Neutrophil (primary cell): ENCODE measurements around the gene DPEP3.

Experiments
- H3K27ac ChIP-seq: fragments of 200-600 bp; sonication (generic); 2 replicates; pipeline ENCODE4 v1.5.1; 2016; ENCODE audit warnings: mild to moderate bottlenecking, moderate library complexity
- H3K27me3 ChIP-seq: fragments of 200-600 bp; sonication (generic); 2 replicates; pipeline ENCODE4 v1.6.0; 2016; ENCODE audit warnings: mild to moderate bottlenecking
- H3K36me3 ChIP-seq: fragments of 200-600 bp; sonication (generic); 2 replicates; pipeline ENCODE4 v1.5.1; 2017
- H3K4me1 ChIP-seq, 2 experiments: fragments of 200-600 bp in 1 of 2; sonication (generic) in 1 of 2; 1 replicate in 1 of 2; 2 replicates in 1 of 2; pipeline versions ENCODE4 v1.5.1 to v1.6.1; 2013 to 2016; ENCODE audit warnings: low read depth in 1 of 2, low read length in 1 of 2, mild to moderate bottlenecking in 1 of 2, moderate library complexity in 1 of 2; ENCODE audit not compliant: control insufficient read depth in 1 of 2, insufficient read depth in 1 of 2
- H3K4me3 ChIP-seq, 2 experiments: fragments of 200-600 bp in 1 of 2; sonication (generic) in 1 of 2; 1 replicate in 1 of 2; 2 replicates in 1 of 2; pipeline ENCODE4 v1.5.1; 2013 to 2016; ENCODE audit warnings: low read depth in 1 of 2, low read length in 1 of 2, mild to moderate bottlenecking in 1 of 2, moderate library complexity in 1 of 2
- H3K9me3 ChIP-seq: fragments of 200-600 bp; sonication (generic); 2 replicates; pipeline ENCODE4 v1.5.1; 2016
- TF ChIP-seq, protein P1 (sequence below): fragments of 200-600 bp; sonication (generic); IDR thresholded peaks from 2 replicates; pipeline ENCODE4 v1.5.1; 2016; ENCODE audit warnings: antibody characterized with exemption

The DPEP3 gene

DNA sequence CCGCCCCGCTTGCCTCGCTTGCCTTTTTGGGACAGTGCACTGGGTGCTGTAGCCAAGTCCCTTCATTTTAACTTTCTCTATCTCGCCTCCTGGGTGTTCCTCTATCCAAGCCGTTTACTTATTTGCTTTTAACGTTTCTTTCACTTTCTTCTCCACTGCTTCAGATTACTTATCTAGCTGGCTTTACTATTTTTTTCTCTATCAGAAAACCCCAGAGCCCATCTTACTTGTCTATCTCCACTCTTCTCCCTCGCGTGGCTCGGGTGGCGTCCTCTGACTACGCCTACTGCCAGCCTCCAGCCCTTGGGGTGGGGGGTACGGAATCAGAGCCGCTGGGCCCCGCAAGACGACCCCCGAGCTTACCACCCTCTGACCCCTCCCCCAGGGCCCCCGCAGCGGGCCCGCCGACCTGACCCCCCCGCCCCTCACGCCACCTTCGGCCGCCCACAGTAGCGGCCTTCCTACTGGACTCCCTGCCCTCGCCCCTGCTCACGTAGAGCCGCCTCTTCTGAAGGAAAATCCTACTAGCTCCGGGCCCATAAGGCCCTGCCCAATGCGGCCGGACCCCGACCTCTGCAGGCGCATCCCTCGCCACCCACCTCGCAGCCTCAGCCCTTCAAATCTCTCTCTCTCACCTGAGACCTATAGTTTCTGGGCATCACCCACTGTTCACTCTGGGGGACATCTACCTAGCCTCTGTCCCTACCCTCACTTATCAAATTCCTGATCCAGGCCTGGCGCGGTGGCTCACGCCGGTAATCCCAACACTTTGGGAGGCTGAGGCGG lies 10.9 kb downstream of the DPEP3 start:
- peak overlapping the region; percentile 74 to 92 for H3K4me3 ChIP-seq
- no peaks in the 10 kb centered on the region for H3K36me3 ChIP-seq
- H3K4me1 ChIP-seq: peaks cover 20% of the 10 kb centered on the region in 2 experiments
- TF ChIP-seq, protein P1, sequence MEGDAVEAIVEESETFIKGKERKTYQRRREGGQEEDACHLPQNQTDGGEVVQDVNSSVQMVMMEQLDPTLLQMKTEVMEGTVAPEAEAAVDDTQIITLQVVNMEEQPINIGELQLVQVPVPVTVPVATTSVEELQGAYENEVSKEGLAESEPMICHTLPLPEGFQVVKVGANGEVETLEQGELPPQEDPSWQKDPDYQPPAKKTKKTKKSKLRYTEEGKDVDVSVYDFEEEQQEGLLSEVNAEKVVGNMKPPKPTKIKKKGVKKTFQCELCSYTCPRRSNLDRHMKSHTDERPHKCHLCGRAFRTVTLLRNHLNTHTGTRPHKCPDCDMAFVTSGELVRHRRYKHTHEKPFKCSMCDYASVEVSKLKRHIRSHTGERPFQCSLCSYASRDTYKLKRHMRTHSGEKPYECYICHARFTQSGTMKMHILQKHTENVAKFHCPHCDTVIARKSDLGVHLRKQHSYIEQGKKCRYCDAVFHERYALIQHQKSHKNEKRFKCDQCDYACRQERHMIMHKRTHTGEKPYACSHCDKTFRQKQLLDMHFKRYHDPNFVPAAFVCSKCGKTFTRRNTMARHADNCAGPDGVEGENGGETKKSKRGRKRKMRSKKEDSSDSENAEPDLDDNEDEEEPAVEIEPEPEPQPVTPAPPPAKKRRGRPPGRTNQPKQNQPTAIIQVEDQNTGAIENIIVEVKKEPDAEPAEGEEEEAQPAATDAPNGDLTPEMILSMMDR: no peak
- peak overlapping the region; percentile 60 for H3K27ac ChIP-seq
- no peaks in the 10 kb centered on the region for H3K9me3 ChIP-seq
- H3K27me3 ChIP-seq: peaks cover 37% of the 10 kb centered on the region

DNA sequence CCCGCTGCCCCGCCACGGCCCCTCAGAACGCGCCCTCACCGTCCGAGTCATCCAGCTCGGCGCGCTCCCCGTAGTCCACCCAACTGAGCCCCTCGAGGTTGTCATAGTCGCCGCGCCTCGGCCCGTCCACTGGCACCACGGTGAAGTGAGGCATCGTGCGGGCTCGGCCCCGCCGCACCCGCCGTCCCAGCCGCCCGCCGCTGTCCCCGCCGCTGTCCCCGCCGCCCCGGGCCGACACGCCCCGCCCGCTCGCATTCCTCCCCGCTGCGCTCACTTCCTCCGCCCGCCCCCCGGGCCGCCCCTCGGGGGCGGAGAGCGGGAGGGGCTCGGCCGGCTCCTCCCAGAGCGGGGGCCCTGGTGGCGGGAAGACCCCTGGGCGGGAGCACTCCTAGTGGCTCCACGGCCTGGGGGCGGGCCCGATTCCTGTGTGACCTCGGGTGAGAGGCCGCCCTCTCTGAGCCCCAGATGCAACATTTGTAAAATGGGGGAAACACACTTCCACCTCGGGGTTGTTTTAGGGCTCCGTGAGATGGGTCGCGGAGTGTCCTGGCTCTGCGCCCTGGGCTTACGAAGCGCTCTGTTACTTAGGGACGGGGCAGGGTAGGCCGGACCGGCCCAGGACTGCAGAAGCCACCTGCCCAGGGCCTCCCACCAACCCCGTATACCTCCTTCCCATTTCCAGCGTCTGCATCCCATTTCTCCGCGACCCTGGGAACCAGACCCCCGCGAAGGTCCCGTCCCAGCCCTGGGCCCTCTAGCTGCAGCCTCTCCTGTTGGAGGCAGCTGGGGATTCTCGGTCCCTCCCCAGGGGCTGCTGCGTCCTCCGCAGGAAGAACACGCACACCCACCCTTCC lies 11.7 kb downstream of the DPEP3 start, which contains the start of gene SLC12A4:
TSS of gene SLC12A4 (minus strand) at position 238 of the 854 bp plus-strand sequence. CDS start at position 154, 84 bp downstream.
- H3K36me3 ChIP-seq: no peaks in the 10 kb centered on the region
- peak within 1 kb of the TSS; percentile 74 to 92 for H3K4me3 ChIP-seq
- peaks cover 20% of the 10 kb centered on the region in 2 experiments for H3K4me1 ChIP-seq
- peaks cover 37% of the 10 kb centered on the region for H3K27me3 ChIP-seq
- no peaks in the 10 kb centered on the region for H3K9me3 ChIP-seq
- H3K27ac ChIP-seq: peak within 1 kb of the TSS; percentile 60
- TF ChIP-seq, protein P1: no peak

DNA sequence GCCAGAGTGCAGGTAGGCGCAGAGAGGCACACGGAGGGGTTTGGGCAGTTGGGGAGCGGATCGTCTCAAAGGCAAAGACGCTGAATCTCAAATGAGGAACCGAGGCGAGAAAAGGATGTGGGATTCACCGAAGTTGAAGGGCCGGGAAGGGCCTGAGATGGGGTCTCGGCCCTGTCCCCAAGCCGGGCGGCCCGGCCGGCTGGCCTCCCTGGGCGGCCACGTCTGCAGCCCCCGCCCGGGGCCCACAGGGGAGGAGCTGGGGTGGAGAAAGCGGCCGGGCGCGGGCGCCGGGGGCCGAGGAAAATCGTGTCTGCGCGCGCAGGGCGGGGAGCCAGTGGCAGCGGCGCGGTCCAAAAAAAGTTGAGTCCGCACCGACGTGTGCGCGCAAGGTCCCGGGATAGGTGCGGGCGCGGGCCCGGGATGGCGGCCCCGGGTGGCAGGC lies 12.3 kb downstream of the DPEP3 start:
- Histone ChIP-seq H3K4me3 (peak overlapping the region; percentile 74 to 92), H3K27me3 (peaks cover 37% of the 10 kb centered on the region), H3K36me3 (no peaks in the 10 kb centered on the region), H3K27ac (peak overlapping the region; percentile 60), H3K4me1 (peaks cover 20% of the 10 kb centered on the region in 2 experiments), H3K9me3 (no peaks in the 10 kb centered on the region)
- TF ChIP-seq, protein P1: no peak

DNA sequence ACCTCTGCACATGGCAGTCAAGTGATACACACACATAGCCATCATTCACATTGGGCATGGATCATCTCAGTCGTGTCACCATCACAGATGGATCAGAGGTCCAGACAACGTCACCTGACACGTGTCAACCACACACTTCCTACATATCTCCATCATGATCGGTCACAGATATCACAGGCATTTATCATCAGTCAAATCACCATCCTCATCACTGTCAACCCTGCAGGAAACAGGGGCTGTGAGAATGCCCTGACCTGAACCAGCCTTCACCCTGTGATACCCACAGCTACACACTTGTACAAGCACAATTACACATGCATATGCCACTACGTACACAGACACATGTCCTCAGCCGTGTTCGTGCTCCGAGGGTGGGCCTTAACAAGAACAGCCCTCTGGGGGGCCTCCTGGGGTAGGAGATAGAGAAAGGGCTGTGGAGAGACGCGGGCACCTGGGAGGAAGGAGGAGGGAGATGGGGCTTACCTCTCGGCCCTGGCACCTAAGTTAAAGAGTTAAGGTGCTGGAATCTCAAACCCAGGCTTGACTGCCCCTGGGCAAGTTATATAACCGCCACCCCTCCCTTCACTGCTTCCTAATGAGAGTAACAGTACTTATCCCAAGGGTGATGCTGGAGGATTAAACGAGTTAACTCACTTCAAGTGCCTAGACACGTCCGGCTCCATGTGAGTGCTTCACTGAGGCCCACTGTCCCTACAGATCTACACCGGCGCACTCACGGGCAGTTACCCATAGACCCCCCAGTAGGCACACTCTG lies 12.9 kb downstream of the DPEP3 start:
- TF ChIP-seq, protein P1: no peak
- no peaks in the 10 kb centered on the region for H3K9me3 ChIP-seq
- H3K4me1 ChIP-seq: peaks cover 20% of the 10 kb centered on the region in 2 experiments
- H3K27ac ChIP-seq: peak overlapping the region; percentile 60
- H3K36me3 ChIP-seq: no peaks in the 10 kb centered on the region
- H3K27me3 ChIP-seq: peaks cover 37% of the 10 kb centered on the region
- H3K4me3 ChIP-seq: peak overlapping the region; percentile 74 to 92

DNA sequence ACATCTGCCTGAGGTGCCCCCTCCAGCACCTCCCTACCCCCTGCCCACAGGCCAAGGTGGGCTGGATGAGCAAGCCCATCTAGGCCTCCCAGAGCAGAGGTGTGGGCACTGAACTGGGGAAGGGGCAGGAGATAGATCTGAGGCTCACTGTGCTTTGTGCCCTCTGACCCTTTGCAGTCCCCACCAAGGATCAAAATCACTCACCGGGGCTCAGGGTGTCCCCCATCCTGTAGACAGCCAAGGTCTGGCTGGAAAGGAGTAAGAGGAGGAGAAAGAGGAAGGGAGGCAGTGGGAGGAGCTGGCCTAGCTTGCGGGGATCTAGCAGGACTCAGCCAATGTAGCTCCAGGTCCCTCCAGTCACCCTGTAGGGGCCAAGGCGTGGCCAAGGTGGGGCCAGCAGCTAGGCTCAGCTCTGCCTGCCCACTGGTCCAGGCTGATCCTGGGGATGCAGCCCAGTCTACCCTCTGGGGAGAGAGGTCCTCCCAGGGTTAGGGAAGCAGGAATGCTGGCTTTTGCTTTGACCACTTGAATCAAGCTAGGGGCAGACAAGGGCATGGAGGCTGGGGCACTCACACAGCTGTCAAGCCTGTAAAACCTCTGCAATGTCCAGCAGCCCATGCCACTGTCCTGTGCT lies 13.6 kb downstream of the DPEP3 start:
- Histone ChIP-seq H3K4me3 (no peak overlapping the region), H3K36me3 (peaks cover 1% of the 10 kb centered on the region), H3K27me3 (peaks cover 37% of the 10 kb centered on the region), H3K27ac (no peak overlapping the region), H3K9me3 (no peaks in the 10 kb centered on the region), H3K4me1 (peaks cover 20% of the 10 kb centered on the region in 2 experiments)
- TF ChIP-seq, protein P1: no peak
